HepG2 (cell line): ENCODE data around the gene GRK6. TPM values are rescaled to one million over a fixed set of nuclear protein-coding genes. Genes with fewer than 3 reads are reported as not detected.

Experiments used
- ATAC-seq: fragments of 200-7000 bp; cut with Tn5 transposase; 3 replicates; pipeline ENCODE4 v1.9.1; 2020; ENCODE audit warnings: mild to moderate bottlenecking, moderate library complexity
- BruUV-seq: library from RNA; stranded (reverse); fragments of 400-500 nt; replicated peaks from 2 replicates; lab custom pipeline; 2021; lab: Mats Ljungman, UMichigan
- CTCF ChIA-PET: fragments of 300-600 bp; formaldehyde crosslinking; extraction: SDS; loops from one replicate; lab custom pipeline; 2021; ENCODE audit warnings: low total read pairs, inconsistent platforms, low intra/inter-chr PET ratio; lab: Yijun Ruan, JAX
- POLR2A ChIA-PET: fragments of 350-600 bp; sonication (Branson Sonifier 250); formaldehyde crosslinking; loops from one replicate; lab custom pipeline; 2020; ENCODE audit warnings: antibody characterized with exemption, inconsistent platforms; lab: Yijun Ruan, JAX
- DNase-seq: peaks from one replicate; pipeline ENCODE4 v3.0.0-alpha.2; 2015; ENCODE audit warnings: low spot score
- FAIRE-seq: peaks from 3 replicates; lab custom pipeline; 2011; peaks lifted over from hg19 to GRCh38; lab: Jason Lieb, UNC
- H2AFZ ChIP-seq: one replicate; pipeline ENCODE4 v1.6.1; 2011; ENCODE audit warnings: low read length, inconsistent platforms
- H3K27ac ChIP-seq: fragments of 300-600 bp; 3 replicates; pipeline ENCODE4 v1.8.0; 2011; ENCODE audit warnings: mixed run types, mild to moderate bottlenecking, mixed read lengths, low read length, inconsistent platforms; ENCODE audit not compliant: insufficient read depth; ENCODE audit errors: extremely low read length
- H3K27me3 ChIP-seq, 2 experiments: fragments of 200-600 bp in 1 of 2; 2 replicates in 1 of 2; 3 replicates in 1 of 2; pipeline versions ENCODE4 v1.6.0 to v1.8.0; 2011; ENCODE audit warnings: low read length in 2 of 2, mild to moderate bottlenecking in 2 of 2, moderate library complexity in 2 of 2, inconsistent platforms in 1 of 2; ENCODE audit not compliant: insufficient read depth in 2 of 2, control insufficient read depth in 1 of 2
- H3K36me3 ChIP-seq, 2 experiments: fragments of 200-600 bp in 1 of 2; replicated peaks in 1 of 2; 2 replicates in 1 of 2; 3 replicates in 1 of 2; pipeline versions ENCODE4 v1.5.1 to v1.8.0; 2011; ENCODE audit warnings: low read length in 2 of 2, inconsistent platforms in 1 of 2; ENCODE audit not compliant: insufficient read depth in 2 of 2, control insufficient read depth in 1 of 2
- H3K4me1 ChIP-seq: 2 replicates; pipeline ENCODE4 v1.5.1; 2012; ENCODE audit warnings: low read length, inconsistent platforms; ENCODE audit not compliant: insufficient read depth
- H3K4me2 ChIP-seq: 2 replicates; pipeline ENCODE4 v1.6.0; 2011; ENCODE audit warnings: low read depth, low read length, inconsistent platforms
- H3K4me3 ChIP-seq, 3 experiments: fragments of 200-600 bp in 1 of 3; sonication (generic), shearing (Covaris generic) in 1 of 3; replicated peaks in 1 of 3; 2 replicates each; pipeline ENCODE4 v1.5.1; 2011 to 2016; ENCODE audit warnings: low read length in 3 of 3, inconsistent platforms in 2 of 3, low read depth in 2 of 3, mild to moderate bottlenecking in 2 of 3, control low read depth in 1 of 3, mixed read lengths in 1 of 3; ENCODE audit not compliant: insufficient read depth in 1 of 3
- H3K79me2 ChIP-seq: one replicate; pipeline ENCODE4 v1.6.1; 2011; ENCODE audit warnings: low read length, inconsistent platforms; ENCODE audit not compliant: insufficient read depth
- H3K9ac ChIP-seq: 2 replicates; pipeline ENCODE4 v1.6.0; 2011; ENCODE audit warnings: mild to moderate bottlenecking, low read depth, low read length, inconsistent platforms; ENCODE audit not compliant: insufficient read depth
- H3K9me3 ChIP-seq: 2 replicates; pipeline ENCODE4 v1.5.1; 2012; ENCODE audit warnings: mild to moderate bottlenecking, low read length
- H4K20me1 ChIP-seq: 2 replicates; pipeline ENCODE4 v1.6.0; 2011; ENCODE audit warnings: inconsistent platforms, mild to moderate bottlenecking, low read length, moderate library complexity; ENCODE audit not compliant: insufficient read depth
- AGO1 ChIP-seq: fragments of 200-400 bp; formaldehyde crosslinking; IDR thresholded peaks from 2 replicates; pipeline ENCODE4 v1.6.1; 2017; ENCODE audit warnings: mild to moderate bottlenecking, low read depth, low read length, moderate library complexity; ENCODE audit not compliant: poor library complexity, severe bottlenecking
- ATRX ChIP-seq: sonication (generic); formaldehyde crosslinking; IDR thresholded peaks from 2 replicates; pipeline ENCODE4 v1.4.0; 2020; ENCODE audit warnings: missing genetic modification reagents, borderline replicate concordance
- CBX1 ChIP-seq: IDR thresholded peaks from one replicate; pipeline ENCODE4 v1.6.1; 2016; ENCODE audit warnings: antibody characterized with exemption, low read depth
- FOXA1 ChIP-seq, 2 experiments: fragments of 450-650 bp in 1 of 2; sonication (generic) in 1 of 2; formaldehyde crosslinking in 1 of 2; IDR thresholded peaks; 2 replicates each; pipeline versions ENCODE4 v1.4.0 to v1.6.1; 2016 to 2020; ENCODE audit warnings: missing genetic modification reagents in 1 of 2
- FOXP4 ChIP-seq: sonication (generic); formaldehyde crosslinking; IDR thresholded peaks from 2 replicates; pipeline ENCODE4 v1.4.0; 2020; ENCODE audit warnings: missing genetic modification reagents
- KDM6A ChIP-seq: IDR thresholded peaks from 2 replicates; pipeline ENCODE4 v1.6.1; 2016; ENCODE audit warnings: low read depth
- PAF1 ChIP-seq: IDR thresholded peaks from 2 replicates; pipeline ENCODE4 v1.6.1; 2016; ENCODE audit warnings: missing genetic modification reagents, missing compliant biosample characterization
- SP5 ChIP-seq: IDR thresholded peaks from 2 replicates; pipeline ENCODE4 v1.6.1; 2016; ENCODE audit warnings: low read depth, borderline replicate concordance
- ZBTB25 ChIP-seq: IDR thresholded peaks from 2 replicates; pipeline ENCODE4 v1.6.1; 2018; ENCODE audit warnings: missing genetic modification reagents
- ZBTB7A ChIP-seq: sonication (generic); formaldehyde crosslinking; IDR thresholded peaks from 2 replicates; pipeline ENCODE4 v1.8.0; 2022; ENCODE audit warnings: mild to moderate bottlenecking, missing genetic modification reagents
- ZBTB8A ChIP-seq: sonication (generic); formaldehyde crosslinking; IDR thresholded peaks from 2 replicates; pipeline ENCODE4 v1.4.0; 2020; ENCODE audit warnings: mild to moderate bottlenecking, low read depth, missing genetic modification reagents, borderline replicate concordance
- ZNF121 ChIP-seq: sonication (generic); formaldehyde crosslinking; IDR thresholded peaks from 2 replicates; pipeline ENCODE4 v1.5.0; 2020; ENCODE audit warnings: mild to moderate bottlenecking, missing genetic modification reagents
- ZNF232 ChIP-seq: sonication (generic); formaldehyde crosslinking; IDR thresholded peaks from 2 replicates; pipeline ENCODE4 v1.4.0; 2020; ENCODE audit warnings: missing genetic modification reagents, borderline replicate concordance
- ZNF3 ChIP-seq: IDR thresholded peaks from 2 replicates; pipeline ENCODE4 v1.7.0; 2017; ENCODE audit warnings: inconsistent platforms
- ZNF337 ChIP-seq: sonication (generic); formaldehyde crosslinking; IDR thresholded peaks from 2 replicates; pipeline ENCODE4 v1.5.1; 2020; ENCODE audit warnings: missing genetic modification reagents, low read depth, mild to moderate bottlenecking, borderline replicate concordance
- ZNF816 ChIP-seq: sonication (generic); formaldehyde crosslinking; IDR thresholded peaks from 2 replicates; pipeline ENCODE4 v1.8.0; 2022; ENCODE audit warnings: missing genetic modification reagents, mild to moderate bottlenecking, borderline replicate concordance
- WGBS: methylation state at CpG from one replicate; pipeline ENCODE4 v1.1.6; 2017; ENCODE audit warnings: low lambda C conversion rate; 5-methylcytosine and 5-hydroxymethylcytosine counted together
- in situ Hi-C: cut with HindIII; loops from 2 replicates; pipeline ENCODE4 v1.10.0; 2017; ENCODE audit warnings: low pct_unique_long_range_greater_than_20kb; ENCODE audit not compliant: extremely low pct_ligation_motif_present
- intact Hi-C: fragments of 100-400 bp; cut with micrococcal nuclease; formaldehyde crosslinking; loops from one replicate; pipeline ENCODE4 v1.10.0; 2022; ENCODE audit not compliant: unreplicated experiment
- polyA plus RNA-seq, 8 experiments: library from polyadenylated mRNA; depleted of rRNA in 3 of 8; stranded (reverse) in 7 of 8; unstranded in 1 of 8; fragments of >200 nt; fragmentation: Illumina TruSeq in 4 of 8; extraction: Trizol in 4 of 8; gene quantifications; 2 replicates each; pipeline versions ENCODE4 v1.2.1 to v1.2.3, GENCODE V29; 2011 to 2016; ENCODE audit warnings: low read depth in 4 of 8, missing spikeins in 1 of 8, mixed read lengths in 1 of 8; ENCODE audit not compliant: insufficient read depth in 1 of 8
- total RNA-seq, 5 experiments: library from RNA; depleted of rRNA; stranded (reverse); fragments of >200 nt; fragmentation: Illumina TruSeq; extraction: Trizol; gene quantifications; 2 replicates each; pipeline ENCODE4 v1.2.3, GENCODE V29; 2016; ENCODE audit warnings: low read depth in 1 of 5

Gene GRK6
- total and polyA plus RNA-seq, 2 of the 13 experiments (the other 11 are each of a cell fraction or from before 2014, with no cell fraction given), result 13.2 to 19.9 TPM

GRCh38 chr5:177380805-177381126 lies 45.7 kb upstream of the GRK6 start:
- TF ChIP-seq ZNF121 (CRISPR knock-in tag) (peak; percentile 81), ZBTB8A (no peak)
- ATAC-seq (no peak), FAIRE-seq (no peak), DNase-seq (no peak)
- Histone ChIP-seq H3K4me2 (no peak overlapping the region), H3K9ac (no peak overlapping the region), H3K4me3 (no peak overlapping the region), H4K20me1 (no peaks in the 10 kb centered on the region), H3K4me1 (peaks cover 85% of the 10 kb centered on the region), H3K27me3 (peaks cover 6 to 7% of the 10 kb centered on the region in 2 experiments; a peak in 3 of 5 replicates), H3K79me2 (no peaks in the 10 kb centered on the region), H2AFZ (no peak overlapping the region), H3K27ac (no peak overlapping the region), H3K36me3 (no peaks in the 10 kb centered on the region), H3K9me3 (no peaks in the 10 kb centered on the region)
- BruUV-seq, result no TSS peak
- CTCF ChIA-PET, result no interaction called here
- intact Hi-C loops, result no loop called here
- in situ Hi-C loops, result no loop called here
- POLR2A ChIA-PET, result interaction anchor here (1.0 to 4.9 kb wide), 3 partner anchors 9 to 116 kb away, joined by 3 to 239 read pairs (median 28); partner anchors contain the start of gene PDLIM7
- WGBS, result over 99% methylated on average over 6 of the region's 6 CpGs

GRCh38 chr5:177382423-177383029 lies 44.0 kb upstream of the GRK6 start:
- no peak overlapping the region for H3K4me3 ChIP-seq
- ATAC-seq, result peak; percentile 10
- FAIRE-seq, result peak; percentile 8
- ChIA-PET CTCF (interaction anchor here (1.6 kb wide), 1 partner anchor 12 kb away, joined by 9 read pairs; no protein-coding TSS in a partner anchor), POLR2A (interaction anchor here (0.7 to 3.0 kb wide), 6 partner anchors 11 to 72 kb away, joined by 3 to 19 read pairs (median 4); partner anchors contain the start of genes GRK6 and LMAN2)
- H3K9ac ChIP-seq, result no peak overlapping the region
- BruUV-seq, result no TSS peak
- intact Hi-C loops (no loop called here), in situ Hi-C loops (no loop called here)
- no peaks in the 10 kb centered on the region for H4K20me1 ChIP-seq
- DNase-seq, result no peak
- no peaks in the 10 kb centered on the region for H3K36me3 ChIP-seq
- H3K79me2 ChIP-seq, result no peaks in the 10 kb centered on the region
- H3K9me3 ChIP-seq, result no peaks in the 10 kb centered on the region
- peaks cover 72% of the 10 kb centered on the region for H3K4me1 ChIP-seq
- peak overlapping the region; percentile 21; the same call in 1 of the 2 replicates for H3K4me2 ChIP-seq
- peaks cover 7 to 16% of the 10 kb centered on the region in 2 experiments; a peak in 3 of 5 replicates for H3K27me3 ChIP-seq
- no peak overlapping the region for H3K27ac ChIP-seq
- 79% methylated on average over 6 of the region's 11 CpGs for WGBS
- no peak overlapping the region for H2AFZ ChIP-seq
- no peak for TF ChIP-seq ZNF816 (CRISPR knock-in tag)
- TF ChIP-seq ZNF232 (CRISPR knock-in tag), result no peak
- TF ChIP-seq ATRX (CRISPR knock-in tag), result no peak
- no peak for TF ChIP-seq CBX1
- no peak for TF ChIP-seq ZNF337 (CRISPR knock-in tag)
- no peak for TF ChIP-seq SP5 (CRISPR knock-in tag)
- no peak for TF ChIP-seq FOXP4
- no peak for TF ChIP-seq ZBTB25 (CRISPR knock-in tag)
- TF ChIP-seq ZNF3, result no peak
- no peak for TF ChIP-seq KDM6A (CRISPR knock-in tag)
- TF ChIP-seq PAF1, result no peak
- TF ChIP-seq ZBTB7A (CRISPR knock-in tag), result no peak
- no peak for TF ChIP-seq FOXA1 (IDR thresholded peaks at IDR 0.05)
- TF ChIP-seq FOXA1 (CRISPR knock-in tag; IDR thresholded peaks at IDR 0.05), result no peak
- TF ChIP-seq AGO1, result no peak
